ENCODE results near the gene TBCD.

TBCD gene

DNA sequence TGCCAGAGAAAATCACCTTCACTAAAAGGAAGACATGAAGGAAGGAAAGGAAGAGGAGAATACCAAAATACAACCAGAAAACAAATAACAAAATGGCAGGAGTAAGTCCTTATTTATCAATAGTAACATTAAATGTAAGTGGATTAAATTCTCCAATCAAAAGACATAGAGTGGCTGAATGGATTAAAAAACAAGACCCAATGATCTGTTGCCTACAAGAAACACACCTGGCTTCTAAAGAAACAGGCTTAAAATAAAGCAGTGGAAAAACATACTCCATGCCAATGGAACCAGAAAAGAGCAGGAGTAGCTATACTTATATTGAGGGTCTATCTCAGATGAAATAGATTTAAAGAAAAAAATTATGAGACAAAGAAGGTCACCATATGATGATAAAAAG, 241.1 kb downstream of the TBCD start:
- H3K9me3 ChIP-seq (replicated peaks; ENCODE audit: insufficient read depth, low read length) = no peaks in the 10 kb centered on the region
- no peak for DNase-seq
- H3F3A ChIP-seq (ENCODE audit: insufficient read depth, low read length) = no peaks in the 10 kb centered on the region
- no peak overlapping the region for H3K9ac ChIP-seq (ENCODE audit: low read length)
- no peak overlapping the region for H2AFZ ChIP-seq (ENCODE audit: low read length)
- H4K20me1 ChIP-seq (ENCODE audit: insufficient read depth, low read length) = no peaks in the 10 kb centered on the region
- TF ChIP-seq EZH2 (optimal IDR thresholded peaks at IDR 0.05; ENCODE audit: low read depth, low read length) = no peak
- TF ChIP-seq, protein P1, sequence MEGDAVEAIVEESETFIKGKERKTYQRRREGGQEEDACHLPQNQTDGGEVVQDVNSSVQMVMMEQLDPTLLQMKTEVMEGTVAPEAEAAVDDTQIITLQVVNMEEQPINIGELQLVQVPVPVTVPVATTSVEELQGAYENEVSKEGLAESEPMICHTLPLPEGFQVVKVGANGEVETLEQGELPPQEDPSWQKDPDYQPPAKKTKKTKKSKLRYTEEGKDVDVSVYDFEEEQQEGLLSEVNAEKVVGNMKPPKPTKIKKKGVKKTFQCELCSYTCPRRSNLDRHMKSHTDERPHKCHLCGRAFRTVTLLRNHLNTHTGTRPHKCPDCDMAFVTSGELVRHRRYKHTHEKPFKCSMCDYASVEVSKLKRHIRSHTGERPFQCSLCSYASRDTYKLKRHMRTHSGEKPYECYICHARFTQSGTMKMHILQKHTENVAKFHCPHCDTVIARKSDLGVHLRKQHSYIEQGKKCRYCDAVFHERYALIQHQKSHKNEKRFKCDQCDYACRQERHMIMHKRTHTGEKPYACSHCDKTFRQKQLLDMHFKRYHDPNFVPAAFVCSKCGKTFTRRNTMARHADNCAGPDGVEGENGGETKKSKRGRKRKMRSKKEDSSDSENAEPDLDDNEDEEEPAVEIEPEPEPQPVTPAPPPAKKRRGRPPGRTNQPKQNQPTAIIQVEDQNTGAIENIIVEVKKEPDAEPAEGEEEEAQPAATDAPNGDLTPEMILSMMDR (IDR thresholded peaks at IDR 0.05; ENCODE audit: low read length) = no peak
- peaks cover 74% of the 10 kb centered on the region for H3K27me3 ChIP-seq (replicated peaks; ENCODE audit: insufficient read depth, low read length)
- no peak overlapping the region for H3K4me2 ChIP-seq (ENCODE audit: low read depth, low read length)
- H3K4me3 ChIP-seq (ENCODE audit: low read length) = no peak overlapping the region
- H3K79me2 ChIP-seq (ENCODE audit: low read length) = no peaks in the 10 kb centered on the region
- no peaks in the 10 kb centered on the region for H3K36me3 ChIP-seq (replicated peaks; ENCODE audit: insufficient read depth, low read length)
- no peak overlapping the region for H3K27ac ChIP-seq (ENCODE audit: low read length)
- no peaks in the 10 kb centered on the region for H3K4me1 ChIP-seq (ENCODE audit: low read length)
- no peaks in the 10 kb centered on the region for H3K9me2 ChIP-seq (replicated peaks; ENCODE audit: insufficient read depth, low read length)
